ENCODE results near the gene SMIM44.
"Not testable (repeated sequence)": the region's sequence is repeated elsewhere in the genome, so short reads cannot be mapped to it uniquely, and the experiment has no call there.

SMIM44 gene

GRCh38 chr19:3483226-3483628 is at the start of gene SMIM44:
Gene SMIM44 (minus strand): TSS chr19:3483441. CDS start chr19:3483403, 38 bp downstream.
- no peak for DNase-seq

DNA sequence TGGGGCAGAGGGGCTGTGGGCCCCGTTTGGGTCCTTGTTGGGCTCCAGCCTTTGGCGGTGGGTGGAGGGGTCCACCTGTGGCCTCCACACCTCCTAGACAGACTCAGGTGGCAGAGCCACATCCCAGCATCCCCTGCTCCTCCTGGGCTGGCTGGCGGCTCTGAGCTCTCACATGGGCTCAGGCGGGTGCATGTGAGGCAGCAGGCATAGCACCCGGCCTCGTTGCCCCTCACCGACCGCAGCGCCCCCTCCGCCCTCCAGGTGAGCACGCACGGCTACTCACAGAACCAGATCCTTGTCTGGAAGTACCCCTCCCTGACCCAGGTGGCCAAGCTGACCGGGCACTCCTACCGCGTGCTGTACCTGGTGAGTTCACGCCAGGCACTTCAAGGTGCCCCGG is 49.8 kb upstream of the SMIM44 start:
- no peak for DNase-seq

DNA sequence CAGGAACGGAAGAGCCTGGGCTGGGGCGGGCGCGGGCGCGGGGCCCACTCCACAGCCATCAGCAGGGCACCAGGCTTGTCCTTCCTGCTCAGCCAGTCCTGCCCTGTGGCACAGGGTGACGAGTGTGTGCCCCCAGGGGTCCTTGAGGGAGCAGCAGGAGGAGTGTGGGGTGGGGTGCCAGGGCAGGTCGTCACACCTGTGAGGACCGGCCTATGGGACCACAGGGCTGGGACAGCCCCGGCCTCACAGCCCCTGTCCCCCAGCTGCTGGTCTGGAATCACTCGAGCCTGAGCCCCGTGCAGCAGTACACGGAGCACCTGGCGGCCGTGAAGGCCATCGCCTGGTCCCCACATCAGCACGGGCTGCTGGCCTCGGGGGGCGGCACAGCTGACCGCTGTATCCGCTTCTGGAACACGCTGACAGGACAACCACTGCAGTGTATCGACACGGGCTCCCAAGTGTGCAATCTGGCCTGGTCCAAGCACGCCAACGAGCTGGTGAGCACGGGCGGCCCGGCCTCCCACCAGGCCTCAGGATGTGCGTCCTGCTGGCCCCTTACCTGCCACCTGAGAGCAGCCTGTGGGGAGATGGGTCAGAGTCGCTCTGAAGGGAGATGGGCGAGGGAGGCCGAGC is 49.0 kb upstream of the SMIM44 start:
- DNase-seq: no peak

- DNase-seq: no peak
Observed at GRCh38 chr19:3531716-3532115, 48.5 kb upstream of the SMIM44 start.

DNA sequence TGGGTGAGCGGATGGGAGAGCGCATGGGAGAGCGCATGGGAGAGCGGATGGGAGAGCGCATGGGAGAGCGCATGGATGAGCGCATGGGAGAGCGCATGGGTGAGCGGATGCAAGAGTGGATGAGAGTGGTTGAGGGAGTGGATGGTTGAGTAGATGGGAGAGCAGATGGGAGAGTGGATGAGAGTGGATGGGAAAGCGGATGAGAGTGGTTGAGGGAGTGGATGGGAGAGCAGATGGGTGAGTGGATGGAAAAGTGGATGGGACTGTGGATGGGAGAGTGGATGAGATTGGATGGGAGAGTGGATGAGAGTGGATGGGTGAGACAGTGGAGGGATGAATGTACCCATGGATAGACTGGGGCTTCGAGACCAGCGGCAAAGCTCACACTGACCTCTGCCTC is 47.1 kb upstream of the SMIM44 start:
- DNase-seq: no peak

- not testable (repeated sequence) for DNase-seq
Observed at GRCh38 chr19:3529299-3529698, 46.1 kb upstream of the SMIM44 start.

DNA sequence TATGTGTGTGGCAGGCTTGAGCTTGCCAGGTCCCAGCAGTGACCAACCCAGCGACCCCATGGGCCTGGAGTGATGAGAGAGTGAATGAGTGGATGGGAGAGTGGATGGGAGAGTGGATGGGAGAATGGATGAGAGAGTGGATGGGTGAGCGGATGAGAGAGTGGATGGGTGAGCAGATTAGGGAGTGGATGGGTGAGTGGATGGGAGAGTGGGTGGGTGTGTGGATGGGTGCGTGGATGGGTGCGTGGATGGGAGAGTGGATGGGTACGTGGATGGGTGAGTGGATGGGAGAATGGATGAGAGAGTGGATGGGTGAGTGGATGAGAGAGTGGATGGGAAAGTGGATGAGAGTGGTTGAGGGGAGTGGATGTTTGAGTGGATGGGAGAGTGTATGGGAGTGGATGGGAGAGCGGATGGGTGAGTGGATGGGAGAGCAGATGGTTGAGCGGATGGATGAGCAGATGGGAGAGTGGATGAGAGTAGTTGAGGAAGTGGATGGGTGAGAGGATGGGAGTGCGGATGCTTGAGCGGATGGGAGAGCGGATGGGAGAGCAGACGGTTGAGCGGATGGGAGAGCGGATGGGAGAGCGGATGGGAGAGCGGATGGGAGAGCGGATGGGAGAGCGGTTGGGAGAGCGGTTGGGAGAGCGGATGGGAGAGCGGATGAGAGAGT is 45.4 kb upstream of the SMIM44 start:
- no peak for DNase-seq

GRCh38 chr19:3528080-3528479 is 44.8 kb upstream of the SMIM44 start:
- DNase-seq: no peak

- no peak for DNase-seq
Observed at GRCh38 chr19:3527238-3527910, 44.1 kb upstream of the SMIM44 start.

DNA sequence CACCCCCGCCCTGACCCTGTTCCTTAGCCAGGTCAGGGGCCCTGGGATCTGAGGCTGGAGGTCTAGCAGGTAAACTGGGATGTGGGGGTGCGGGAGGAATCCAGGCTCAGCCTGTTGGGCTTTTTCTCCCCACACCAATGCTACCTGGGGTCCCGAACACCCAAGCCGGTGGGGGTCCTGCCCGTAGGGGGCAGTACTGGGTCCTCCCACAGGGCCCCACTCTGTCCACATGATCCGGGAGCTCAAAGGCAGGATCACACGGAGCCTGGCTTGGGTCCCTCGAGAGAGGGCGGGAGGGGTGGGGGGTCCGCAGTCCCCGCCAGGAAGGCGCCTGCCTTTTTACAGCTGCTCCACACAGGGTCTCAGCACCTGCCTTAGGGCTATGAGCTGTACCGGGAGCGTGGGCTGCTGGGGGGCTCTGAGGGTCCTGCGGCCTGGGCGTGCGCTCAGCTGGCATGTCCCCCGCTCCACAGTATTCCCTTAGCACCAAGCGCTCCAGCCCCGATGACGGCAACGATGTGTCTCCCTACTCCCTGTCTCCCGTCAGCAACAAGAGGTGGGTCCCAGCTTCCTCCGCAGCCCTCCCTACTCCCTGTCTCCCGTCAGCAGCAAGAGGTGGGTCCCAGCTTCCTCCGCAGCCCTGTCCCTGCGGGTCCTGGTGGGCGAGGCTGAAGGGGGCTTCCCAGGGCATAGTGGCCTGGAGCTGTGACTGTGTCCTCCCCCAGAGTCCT is 43.4 kb upstream of the SMIM44 start:
- no peak for DNase-seq

DNA sequence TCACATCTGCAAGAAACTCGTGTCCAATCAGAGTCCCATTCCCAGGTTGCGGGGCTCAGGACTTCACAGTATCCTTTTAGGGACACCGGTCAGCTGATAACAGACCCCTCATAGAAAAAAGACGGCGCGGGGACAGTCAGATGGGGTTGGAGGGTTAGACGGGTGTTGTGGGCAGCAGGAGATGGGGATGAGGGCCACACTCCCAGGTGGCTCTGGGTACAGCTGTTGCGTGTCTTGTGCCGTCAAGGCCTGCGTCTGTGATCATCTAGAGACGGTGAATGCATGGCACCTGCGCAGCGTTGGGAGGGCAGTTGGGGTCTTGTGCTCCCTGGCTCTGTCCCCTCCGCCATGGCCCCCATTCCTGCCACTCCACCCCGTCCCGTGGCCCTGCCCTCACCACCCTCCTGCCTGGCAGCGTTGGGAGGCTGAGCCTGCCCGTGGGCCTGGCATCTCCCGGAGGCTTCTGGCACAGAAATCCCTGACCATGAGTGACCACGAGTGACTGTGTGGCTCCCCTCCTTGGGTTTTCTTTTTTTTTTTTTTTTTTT is 41.7 kb upstream of the SMIM44 start:
- no peak for DNase-seq

DNA sequence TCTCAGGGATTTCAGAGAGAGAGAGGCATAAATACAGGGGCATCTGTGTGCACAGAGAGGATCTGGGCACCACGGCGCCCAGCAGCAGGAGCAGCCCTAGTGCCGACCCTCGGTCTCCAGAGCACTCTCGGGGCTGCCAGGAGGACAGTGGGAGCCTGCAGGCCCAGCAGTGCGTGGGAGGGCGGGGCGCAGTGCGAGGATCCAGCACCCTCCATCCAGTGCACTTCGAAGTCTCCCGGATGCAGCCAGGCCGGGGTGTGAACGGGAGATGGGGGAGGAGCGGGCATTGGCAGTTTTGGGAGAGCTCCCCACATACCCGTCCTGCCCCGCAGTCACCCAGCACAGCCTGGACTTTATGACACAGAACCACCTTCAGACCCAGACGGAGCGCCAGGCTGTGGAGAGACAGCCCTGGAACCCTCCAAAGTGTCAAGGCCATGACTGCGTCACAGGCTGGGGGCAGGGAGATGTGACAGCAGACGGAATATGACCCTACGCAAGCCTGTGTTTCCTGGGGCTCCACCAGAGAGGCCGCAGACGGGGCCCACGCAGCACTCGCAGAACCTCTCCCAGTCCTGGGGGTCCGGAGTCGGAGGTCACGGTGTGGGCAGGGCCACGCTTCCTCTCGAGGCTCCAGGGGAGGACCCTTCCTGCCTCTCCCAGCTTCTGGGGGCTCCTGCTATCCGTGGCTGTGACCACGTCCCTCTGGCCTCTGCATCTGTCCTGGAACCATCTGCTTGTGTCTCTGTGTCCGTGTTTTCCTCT is 41.0 kb upstream of the SMIM44 start:
- no peak for DNase-seq

- no peak for DNase-seq
Observed at GRCh38 chr19:3523361-3524077, 40.3 kb upstream of the SMIM44 start.

- no peak for DNase-seq
Observed at GRCh38 chr19:3522421-3523360, 39.5 kb upstream of the SMIM44 start.

DNA sequence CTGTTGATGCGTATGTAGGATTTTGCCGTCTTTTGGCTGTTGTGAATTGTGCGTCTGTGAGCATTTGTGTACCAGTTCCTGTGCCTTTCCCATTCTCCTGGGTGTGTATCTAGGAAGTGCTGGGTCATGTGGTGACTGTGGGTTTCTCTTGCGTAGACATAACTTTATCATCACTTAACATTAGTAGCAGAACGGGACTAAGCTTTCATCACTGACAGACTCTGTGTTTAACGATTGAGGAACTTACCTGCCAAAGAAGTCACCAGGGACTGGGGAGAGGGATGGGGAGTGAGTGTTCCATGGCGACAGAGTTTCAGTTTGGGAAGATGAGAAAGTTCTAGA is 37.8 kb upstream of the SMIM44 start:
- no peak for DNase-seq

DNA sequence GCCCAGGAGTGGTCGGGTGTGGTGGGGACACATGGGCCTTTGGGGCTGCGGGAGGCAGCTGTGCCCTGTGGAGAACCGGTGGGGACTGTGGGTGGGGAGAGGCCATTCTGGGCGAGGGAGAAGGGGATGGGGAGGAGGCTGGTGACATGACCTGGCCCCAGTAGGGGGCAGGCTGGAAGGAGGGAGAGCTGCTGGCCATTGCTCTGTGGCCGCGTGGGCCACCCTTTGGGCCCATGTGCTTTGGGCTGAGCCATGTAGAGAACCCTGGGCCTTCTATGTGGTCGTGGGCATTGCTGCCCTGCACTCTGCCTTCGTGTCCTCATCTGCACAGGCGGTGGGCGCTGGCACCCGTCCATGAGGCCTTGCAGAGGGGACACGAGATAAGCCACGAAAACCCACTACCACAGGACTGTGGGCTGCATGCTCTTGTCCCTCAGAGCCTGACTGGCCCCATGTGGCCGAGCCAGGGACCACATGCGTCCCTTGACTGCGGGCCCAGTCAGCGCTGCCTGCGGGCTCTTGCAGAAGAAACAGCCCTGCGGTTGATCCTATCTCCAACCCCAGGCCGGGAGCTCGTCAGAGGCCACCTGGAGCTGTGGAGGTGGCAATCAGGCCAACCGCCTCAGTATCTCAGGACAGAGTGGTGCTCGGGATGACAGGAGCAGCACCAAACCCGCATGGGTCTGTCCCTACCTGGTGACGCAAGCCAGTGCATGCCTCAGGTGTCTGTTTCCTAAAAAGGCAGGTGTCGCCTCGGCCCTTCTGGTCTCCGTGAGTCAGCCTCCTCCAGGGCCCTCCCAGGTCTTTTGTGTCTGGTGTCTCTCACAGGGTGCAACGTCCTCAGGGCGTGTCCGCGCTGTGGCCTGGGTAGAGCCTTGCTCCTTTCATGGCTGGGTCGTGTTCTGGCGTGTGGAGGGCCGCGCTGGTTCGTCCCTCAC is 37.2 kb upstream of the SMIM44 start:
- DNase-seq: no peak

DNA sequence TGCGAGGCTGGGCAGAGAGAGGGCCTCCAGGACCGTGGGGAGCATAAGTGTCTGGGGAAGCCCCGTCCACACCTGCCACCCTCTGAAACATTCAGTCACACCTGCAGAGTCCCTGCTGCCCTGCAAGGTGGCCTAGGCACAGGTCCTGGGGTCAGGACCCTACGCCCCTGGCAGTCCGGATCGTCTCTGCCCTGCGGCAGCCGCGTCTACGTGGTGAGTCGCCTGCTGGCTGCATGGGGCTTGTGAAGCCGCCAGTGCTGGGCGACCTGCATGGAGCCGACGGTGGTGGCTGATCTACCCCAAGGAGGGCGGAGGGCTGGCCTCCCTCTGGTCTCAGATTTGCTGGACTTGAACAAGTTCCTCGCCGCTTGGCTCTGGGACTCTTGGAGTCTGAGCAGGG is 35.9 kb upstream of the SMIM44 start:
- no peak for DNase-seq

GRCh38 chr19:3518659-3519058 is 35.4 kb upstream of the SMIM44 start:
- DNase-seq: no peak

- no peak for DNase-seq
Observed at GRCh38 chr19:3518255-3518654, 35.0 kb upstream of the SMIM44 start.

GRCh38 chr19:3517638-3518037 is 34.4 kb upstream of the SMIM44 start:
- DNase-seq: no peak

Data from Kasumi-1 (cell line).